GM23338 (cell line): ENCODE results near the gene SYT17. TPM values are rescaled to one million over a fixed set of nuclear protein-coding genes. Genes with fewer than 3 reads are reported as not detected.
A peak's percentile ranks its signal among the peaks of the same experiment; 100 is the strongest.

Experiments used
- ATAC-seq: fragments of 200-7000 bp; cut with Tn5 transposase; 3 replicates; pipeline ENCODE4 v1.9.1; 2020
- DNase-seq: peaks from one replicate; pipeline ENCODE4 v3.0.0-alpha.2; 2015; ENCODE audit warnings: low spot score
- H2AFZ ChIP-seq: fragments of 200-600 bp; sonication (generic); 2 replicates; pipeline ENCODE4 v1.8.0; 2016; ENCODE audit warnings: antibody characterized with exemption, mild to moderate bottlenecking, moderate library complexity
- H3F3A ChIP-seq: fragments of 200-600 bp; sonication (generic); replicated peaks from 2 replicates; pipeline ENCODE4 v1.8.0; 2017; ENCODE audit warnings: antibody characterized with exemption, mixed run types, low read depth
- H3K27ac ChIP-seq: fragments of 200-600 bp; sonication (generic); 2 replicates; pipeline ENCODE4 v1.6.1; 2016; ENCODE audit warnings: low read depth
- H3K27me3 ChIP-seq: fragments of 200-600 bp; sonication (generic); 2 replicates; pipeline ENCODE4 v1.8.0; 2016; ENCODE audit warnings: mild to moderate bottlenecking, mixed run types, moderate library complexity; ENCODE audit not compliant: insufficient read depth
- H3K36me3 ChIP-seq: fragments of 200-600 bp; sonication (generic); 2 replicates; pipeline ENCODE4 v1.8.0; 2016; ENCODE audit warnings: mild to moderate bottlenecking; ENCODE audit not compliant: insufficient read depth
- H3K4me1 ChIP-seq: fragments of 200-600 bp; sonication (generic); 2 replicates; pipeline ENCODE4 v1.8.0; 2016; ENCODE audit warnings: mild to moderate bottlenecking, moderate library complexity; ENCODE audit not compliant: insufficient read depth
- H3K4me2 ChIP-seq: fragments of 200-600 bp; sonication (generic); 2 replicates; pipeline ENCODE4 v1.7.1; 2017; ENCODE audit warnings: mixed run types
- H3K4me3 ChIP-seq: fragments of 200-600 bp; sonication (generic); 2 replicates; pipeline ENCODE4 v1.6.1; 2016; ENCODE audit warnings: mixed run types
- H3K79me2 ChIP-seq: fragments of 200-600 bp; sonication (generic); replicated peaks from 2 replicates; pipeline ENCODE4 v1.8.0; 2017; ENCODE audit warnings: mild to moderate bottlenecking; ENCODE audit not compliant: insufficient read depth
- H3K9me2 ChIP-seq: fragments of 200-600 bp; sonication (generic); 2 replicates; pipeline ENCODE4 v1.8.0; 2017; ENCODE audit not compliant: insufficient read depth
- H4K20me1 ChIP-seq: fragments of 200-600 bp; sonication (generic); replicated peaks from 2 replicates; pipeline ENCODE4 v1.8.0; 2017; ENCODE audit warnings: mild to moderate bottlenecking; ENCODE audit not compliant: insufficient read depth
- H3K27ac Mint-ChIP-seq: 2 replicates; pipeline ENCODE4 v1.8.0; 2020; ENCODE audit warnings: inconsistent platforms, mild to moderate bottlenecking, moderate library complexity, mixed read lengths
- H3K27me3 Mint-ChIP-seq: 3 replicates; pipeline ENCODE4 v1.8.0; 2022; ENCODE audit warnings: low read depth, mild to moderate bottlenecking, moderate library complexity, mixed read lengths, inconsistent platforms; ENCODE audit not compliant: insufficient read depth, poor library complexity
- H3K36me3 Mint-ChIP-seq: 3 replicates; pipeline ENCODE4 v1.8.0; 2021; ENCODE audit warnings: low read depth, mild to moderate bottlenecking, inconsistent platforms, moderate library complexity, mixed read lengths
- H3K4me1 Mint-ChIP-seq: 3 replicates; pipeline ENCODE4 v1.8.0; 2020; ENCODE audit warnings: mild to moderate bottlenecking, inconsistent platforms, mixed read lengths
- H3K4me3 Mint-ChIP-seq: 3 replicates; pipeline ENCODE4 v1.8.0; 2021; ENCODE audit warnings: moderate library complexity, mild to moderate bottlenecking, inconsistent platforms, mixed read lengths
- H3K9me3 Mint-ChIP-seq: 3 replicates; pipeline ENCODE4 v1.8.0; 2020; ENCODE audit warnings: moderate library complexity, mild to moderate bottlenecking, inconsistent platforms, mixed read lengths
- EZH2phosphoT487 ChIP-seq: fragments of 200-600 bp; sonication (generic); IDR thresholded peaks from one replicate; pipeline ENCODE4 v1.8.1; 2018; ENCODE audit warnings: antibody characterized with exemption; ENCODE audit not compliant: unreplicated experiment
- JUNB ChIP-seq: IDR thresholded peaks from one replicate; pipeline ENCODE4 v1.6.1; 2016; ENCODE audit warnings: antibody characterized with exemption; ENCODE audit not compliant: unreplicated experiment
- NANOG ChIP-seq: IDR thresholded peaks from 2 replicates; pipeline ENCODE4 v1.6.1; 2016; ENCODE audit warnings: antibody characterized with exemption, borderline replicate concordance
- POLR2AphosphoS5 ChIP-seq: IDR thresholded peaks from 2 replicates; pipeline ENCODE4 v1.6.1; 2016; ENCODE audit warnings: antibody characterized with exemption, low read depth
- polyA plus RNA-seq: library from polyadenylated mRNA; unstranded; fragments of >200 nt; fragmentation: Nextera tagmentation; extraction: Ambion mirVana; gene quantifications from 2 replicates; pipeline ENCODE4 v1.2.1, GENCODE V29; 2016
- total RNA-seq: library from RNA; depleted of rRNA; stranded (reverse); fragments of >200 nt; shearing (Covaris generic); gene quantifications from 2 replicates; pipeline ENCODE4 v1.2.3, GENCODE V29; 2014
- TF ChIP-seq, protein P1 (sequence below): IDR thresholded peaks from one replicate; pipeline ENCODE4 v1.6.1; 2018; ENCODE audit warnings: antibody characterized with exemption; ENCODE audit not compliant: unreplicated experiment
- TF ChIP-seq, protein P2 (sequence below): fragments of 250-450 bp; sonication (Bioruptor Pico); IDR thresholded peaks from 2 replicates; pipeline ENCODE4 v1.5.0; 2020; ENCODE audit warnings: mild to moderate bottlenecking, moderate library complexity

Gene SYT17
- total and polyA plus RNA-seq, 2 experiments from 2014 or later: 5.3 to 9.5 TPM

DNA sequence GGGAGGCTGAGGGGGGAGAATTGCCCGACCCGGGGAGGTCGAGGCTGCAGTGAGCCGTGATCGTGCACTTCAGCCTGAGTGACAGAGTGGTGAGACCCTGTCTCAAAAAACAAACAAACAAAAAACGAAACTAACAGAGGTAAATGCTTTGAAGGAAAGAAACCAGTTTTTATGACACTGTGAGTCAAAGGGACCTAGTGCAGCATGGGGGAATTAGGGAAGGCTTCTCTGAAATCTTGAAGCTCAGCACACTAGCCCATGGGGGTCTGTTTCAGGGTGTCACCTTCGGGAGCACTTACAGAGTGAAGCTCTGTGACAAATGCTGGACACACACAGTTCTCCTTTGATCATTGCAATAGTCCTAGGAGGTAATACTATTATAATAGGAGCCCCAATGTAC is 37.7 kb upstream of the SYT17 start:
- Histone ChIP-seq H3K27ac (peak overlapping the region; percentile 4; the same call in 1 of the 2 replicates), H3K79me2 (no peaks in the 10 kb centered on the region), H3K36me3 (no peaks in the 10 kb centered on the region), H3K9me2 (no peaks in the 10 kb centered on the region), H4K20me1 (no peaks in the 10 kb centered on the region), H2AFZ (peak overlapping the region; percentile 91; the same call in 1 of the 2 replicates), H3K4me3 (no peak overlapping the region), H3F3A (no peaks in the 10 kb centered on the region), H3K4me2 (0 out of 2 replicates have a peak overlapping the region, but pooled peaks have one; percentile 64), H3K27me3 (no peaks in the 10 kb centered on the region), H3K4me1 (peaks cover 20% of the 10 kb centered on the region)
- no peak for TF ChIP-seq NANOG
- TF ChIP-seq, protein P1, sequence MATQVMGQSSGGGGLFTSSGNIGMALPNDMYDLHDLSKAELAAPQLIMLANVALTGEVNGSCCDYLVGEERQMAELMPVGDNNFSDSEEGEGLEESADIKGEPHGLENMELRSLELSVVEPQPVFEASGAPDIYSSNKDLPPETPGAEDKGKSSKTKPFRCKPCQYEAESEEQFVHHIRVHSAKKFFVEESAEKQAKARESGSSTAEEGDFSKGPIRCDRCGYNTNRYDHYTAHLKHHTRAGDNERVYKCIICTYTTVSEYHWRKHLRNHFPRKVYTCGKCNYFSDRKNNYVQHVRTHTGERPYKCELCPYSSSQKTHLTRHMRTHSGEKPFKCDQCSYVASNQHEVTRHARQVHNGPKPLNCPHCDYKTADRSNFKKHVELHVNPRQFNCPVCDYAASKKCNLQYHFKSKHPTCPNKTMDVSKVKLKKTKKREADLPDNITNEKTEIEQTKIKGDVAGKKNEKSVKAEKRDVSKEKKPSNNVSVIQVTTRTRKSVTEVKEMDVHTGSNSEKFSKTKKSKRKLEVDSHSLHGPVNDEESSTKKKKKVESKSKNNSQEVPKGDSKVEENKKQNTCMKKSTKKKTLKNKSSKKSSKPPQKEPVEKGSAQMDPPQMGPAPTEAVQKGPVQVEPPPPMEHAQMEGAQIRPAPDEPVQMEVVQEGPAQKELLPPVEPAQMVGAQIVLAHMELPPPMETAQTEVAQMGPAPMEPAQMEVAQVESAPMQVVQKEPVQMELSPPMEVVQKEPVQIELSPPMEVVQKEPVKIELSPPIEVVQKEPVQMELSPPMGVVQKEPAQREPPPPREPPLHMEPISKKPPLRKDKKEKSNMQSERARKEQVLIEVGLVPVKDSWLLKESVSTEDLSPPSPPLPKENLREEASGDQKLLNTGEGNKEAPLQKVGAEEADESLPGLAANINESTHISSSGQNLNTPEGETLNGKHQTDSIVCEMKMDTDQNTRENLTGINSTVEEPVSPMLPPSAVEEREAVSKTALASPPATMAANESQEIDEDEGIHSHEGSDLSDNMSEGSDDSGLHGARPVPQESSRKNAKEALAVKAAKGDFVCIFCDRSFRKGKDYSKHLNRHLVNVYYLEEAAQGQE: no peak
- Mint-ChIP-seq H3K4me3 (no peak overlapping the region), H3K27me3 (peaks cover 9% of the 10 kb centered on the region), H3K4me1 (peaks cover 27% of the 10 kb centered on the region), H3K36me3 (no peaks in the 10 kb centered on the region), H3K27ac (0 out of 2 replicates have a peak overlapping the region, but pooled peaks have one; percentile 40), H3K9me3 (peaks cover 12% of the 10 kb centered on the region; the same call in 2 of the 3 replicates)
- DNase-seq (no peak), ATAC-seq (no peak)

DNA sequence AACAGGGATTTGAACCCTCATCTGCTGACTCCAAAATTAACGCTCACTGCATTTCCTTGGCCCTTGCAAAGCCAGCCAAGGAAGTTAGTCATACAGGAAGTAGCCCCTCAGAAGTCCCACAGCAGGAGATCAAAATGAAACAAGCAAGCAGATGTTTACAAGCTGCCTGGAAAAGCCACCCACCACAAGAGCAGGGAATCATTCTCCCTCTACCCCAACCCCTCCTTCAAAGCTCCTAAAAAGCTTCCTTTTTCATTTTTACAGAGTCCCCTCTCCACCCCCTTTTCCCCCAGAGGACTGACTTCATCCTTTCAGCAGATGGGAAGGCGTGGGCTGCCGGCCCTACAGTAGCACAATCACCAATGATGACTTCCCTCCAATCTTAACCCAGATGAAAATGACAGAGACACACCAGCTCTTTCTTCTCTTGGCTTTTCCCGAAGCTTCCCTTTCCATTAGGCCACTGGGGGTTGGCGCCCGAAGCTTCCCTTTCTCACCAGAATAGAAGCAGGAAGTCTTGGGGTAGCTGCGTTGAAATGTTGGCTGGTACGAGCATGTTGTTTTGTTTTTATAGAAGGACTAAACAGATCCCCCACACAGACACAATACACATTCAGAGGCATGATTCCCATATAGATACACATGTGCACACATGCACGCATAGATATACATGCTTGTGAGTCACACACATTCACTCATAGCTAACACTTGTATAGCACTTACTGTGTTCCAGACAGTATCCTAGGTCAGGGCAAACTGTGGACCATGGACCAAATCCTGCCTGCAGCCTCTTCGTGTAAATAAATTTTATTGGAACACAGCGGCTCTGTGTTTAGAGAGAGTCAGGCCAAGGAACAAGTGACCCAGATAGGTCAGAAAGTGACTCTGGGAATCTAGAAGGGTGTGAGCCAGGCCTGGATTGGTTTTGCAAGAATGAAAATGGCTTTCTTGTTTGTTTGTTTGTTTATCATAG is 36.9 kb upstream of the SYT17 start:
- Histone ChIP-seq H3K27me3 (no peaks in the 10 kb centered on the region), H3K4me2 (peak overlapping the region; percentile 64), H3K9me2 (no peaks in the 10 kb centered on the region), H3K79me2 (no peaks in the 10 kb centered on the region), H3K4me1 (peaks cover 20% of the 10 kb centered on the region), H4K20me1 (no peaks in the 10 kb centered on the region), H2AFZ (peak overlapping the region; percentile 91), H3K27ac (peak overlapping the region; percentile 4), H3F3A (no peaks in the 10 kb centered on the region), H3K36me3 (no peaks in the 10 kb centered on the region), H3K4me3 (0 out of 2 replicates have a peak overlapping the region, but pooled peaks have one; percentile 24)
- ATAC-seq (no peak), DNase-seq (peak; percentile 53)
- peaks cover 13% of the 10 kb centered on the region for H3K27me3 Mint-ChIP-seq
- H3K9me3 Mint-ChIP-seq: peaks cover 8% of the 10 kb centered on the region; the same call in 1 of the 3 replicates
- peaks cover 34% of the 10 kb centered on the region for H3K4me1 Mint-ChIP-seq
- H3K27ac Mint-ChIP-seq: peak overlapping the region; percentile 76
- H3K36me3 Mint-ChIP-seq: no peaks in the 10 kb centered on the region
- TF ChIP-seq EZH2phosphoT487 (no peak), POLR2AphosphoS5 (no peak), NANOG (no peak), JUNB (no peak)
- TF ChIP-seq, protein P2, sequence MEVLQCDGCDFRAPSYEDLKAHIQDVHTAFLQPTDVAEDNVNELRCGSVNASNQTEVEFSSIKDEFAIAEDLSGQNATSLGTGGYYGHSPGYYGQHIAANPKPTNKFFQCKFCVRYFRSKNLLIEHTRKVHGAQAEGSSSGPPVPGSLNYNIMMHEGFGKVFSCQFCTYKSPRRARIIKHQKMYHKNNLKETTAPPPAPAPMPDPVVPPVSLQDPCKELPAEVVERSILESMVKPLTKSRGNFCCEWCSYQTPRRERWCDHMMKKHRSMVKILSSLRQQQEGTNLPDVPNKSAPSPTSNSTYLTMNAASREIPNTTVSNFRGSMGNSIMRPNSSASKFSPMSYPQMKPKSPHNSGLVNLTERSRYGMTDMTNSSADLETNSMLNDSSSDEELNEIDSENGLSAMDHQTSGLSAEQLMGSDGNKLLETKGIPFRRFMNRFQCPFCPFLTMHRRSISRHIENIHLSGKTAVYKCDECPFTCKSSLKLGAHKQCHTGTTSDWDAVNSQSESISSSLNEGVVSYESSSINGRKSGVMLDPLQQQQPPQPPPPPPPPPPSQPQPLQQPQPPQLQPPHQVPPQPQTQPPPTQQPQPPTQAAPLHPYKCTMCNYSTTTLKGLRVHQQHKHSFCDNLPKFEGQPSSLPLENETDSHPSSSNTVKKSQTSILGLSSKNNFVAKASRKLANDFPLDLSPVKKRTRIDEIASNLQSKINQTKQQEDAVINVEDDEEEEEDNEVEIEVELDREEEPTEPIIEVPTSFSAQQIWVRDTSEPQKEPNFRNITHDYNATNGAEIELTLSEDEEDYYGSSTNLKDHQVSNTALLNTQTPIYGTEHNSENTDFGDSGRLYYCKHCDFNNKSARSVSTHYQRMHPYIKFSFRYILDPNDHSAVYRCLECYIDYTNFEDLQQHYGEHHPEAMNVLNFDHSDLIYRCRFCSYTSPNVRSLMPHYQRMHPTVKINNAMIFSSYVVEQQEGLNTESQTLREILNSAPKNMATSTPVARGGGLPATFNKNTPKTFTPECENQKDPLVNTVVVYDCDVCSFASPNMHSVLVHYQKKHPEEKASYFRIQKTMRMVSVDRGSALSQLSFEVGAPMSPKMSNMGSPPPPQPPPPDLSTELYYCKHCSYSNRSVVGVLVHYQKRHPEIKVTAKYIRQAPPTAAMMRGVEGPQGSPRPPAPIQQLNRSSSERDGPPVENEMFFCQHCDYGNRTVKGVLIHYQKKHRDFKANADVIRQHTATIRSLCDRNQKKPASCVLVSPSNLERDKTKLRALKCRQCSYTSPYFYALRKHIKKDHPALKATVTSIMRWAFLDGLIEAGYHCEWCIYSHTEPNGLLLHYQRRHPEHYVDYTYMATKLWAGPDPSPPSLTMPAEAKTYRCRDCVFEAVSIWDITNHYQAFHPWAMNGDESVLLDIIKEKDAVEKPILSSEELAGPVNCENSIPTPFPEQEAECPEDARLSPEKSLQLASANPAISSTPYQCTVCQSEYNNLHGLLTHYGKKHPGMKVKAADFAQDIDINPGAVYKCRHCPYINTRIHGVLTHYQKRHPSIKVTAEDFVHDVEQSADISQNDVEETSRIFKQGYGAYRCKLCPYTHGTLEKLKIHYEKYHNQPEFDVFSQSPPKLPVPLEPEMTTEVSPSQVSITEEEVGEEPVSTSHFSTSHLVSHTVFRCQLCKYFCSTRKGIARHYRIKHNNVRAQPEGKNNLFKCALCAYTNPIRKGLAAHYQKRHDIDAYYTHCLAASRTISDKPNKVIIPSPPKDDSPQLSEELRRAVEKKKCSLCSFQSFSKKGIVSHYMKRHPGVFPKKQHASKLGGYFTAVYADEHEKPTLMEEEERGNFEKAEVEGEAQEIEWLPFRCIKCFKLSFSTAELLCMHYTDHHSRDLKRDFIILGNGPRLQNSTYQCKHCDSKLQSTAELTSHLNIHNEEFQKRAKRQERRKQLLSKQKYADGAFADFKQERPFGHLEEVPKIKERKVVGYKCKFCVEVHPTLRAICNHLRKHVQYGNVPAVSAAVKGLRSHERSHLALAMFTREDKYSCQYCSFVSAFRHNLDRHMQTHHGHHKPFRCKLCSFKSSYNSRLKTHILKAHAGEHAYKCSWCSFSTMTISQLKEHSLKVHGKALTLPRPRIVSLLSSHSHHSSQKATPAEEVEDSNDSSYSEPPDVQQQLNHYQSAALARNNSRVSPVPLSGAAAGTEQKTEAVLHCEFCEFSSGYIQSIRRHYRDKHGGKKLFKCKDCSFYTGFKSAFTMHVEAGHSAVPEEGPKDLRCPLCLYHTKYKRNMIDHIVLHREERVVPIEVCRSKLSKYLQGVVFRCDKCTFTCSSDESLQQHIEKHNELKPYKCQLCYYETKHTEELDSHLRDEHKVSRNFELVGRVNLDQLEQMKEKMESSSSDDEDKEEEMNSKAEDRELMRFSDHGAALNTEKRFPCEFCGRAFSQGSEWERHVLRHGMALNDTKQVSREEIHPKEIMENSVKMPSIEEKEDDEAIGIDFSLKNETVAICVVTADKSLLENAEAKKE (CRISPR knock-in tag): no peak
- H3K4me3 Mint-ChIP-seq: no peak overlapping the region
